HG02884 (cell line): ENCODE measurements around the gene DGCR2.
"Not testable (repeated sequence)": the region's sequence is repeated elsewhere in the genome, so short reads cannot be mapped to it uniquely, and the experiment has no call there.

ENCODE experiments used
- ATAC-seq: cut with Tn5 transposase; IDR thresholded peaks from one replicate; pipeline ENCODE4 v1.9.1; 2021; ENCODE audit warnings: mild to moderate bottlenecking, moderate library complexity; ENCODE audit not compliant: unreplicated experiment

DGCR2 gene

DNA sequence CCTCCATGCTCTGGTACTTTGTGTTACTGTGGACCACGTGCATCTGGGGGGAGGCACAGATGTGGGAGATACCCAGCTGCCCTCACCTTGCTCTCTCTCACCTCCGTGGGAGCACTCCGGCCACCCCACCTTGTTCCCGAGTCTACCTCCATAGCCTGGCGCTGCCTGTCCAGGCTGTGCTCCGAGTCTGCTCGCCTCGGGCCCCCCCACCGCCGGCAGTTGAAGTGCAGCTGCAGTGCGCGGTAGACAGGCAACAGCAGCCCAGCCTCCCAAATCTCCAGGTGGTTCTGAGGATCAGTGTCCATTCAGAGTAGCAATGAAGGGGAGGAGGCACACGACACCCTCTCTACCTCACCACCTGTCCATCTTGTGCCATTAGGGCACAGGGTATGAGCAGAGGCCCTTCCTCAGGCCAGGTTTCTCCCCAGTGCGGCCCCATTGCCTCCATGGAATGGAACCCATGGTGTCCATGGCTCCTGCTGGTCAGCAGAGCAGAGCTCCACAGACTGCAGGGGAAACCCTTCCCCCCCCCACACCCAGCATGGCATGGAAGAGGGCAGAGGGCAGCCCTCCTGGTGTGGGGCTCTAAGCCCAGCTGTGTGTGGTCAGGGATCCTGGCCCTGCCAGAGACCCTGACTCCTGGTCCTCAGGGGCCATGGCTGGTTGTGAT is 89.2 kb downstream of the DGCR2 start:
- ATAC-seq, result not testable (repeated sequence)

GRCh38 chr22:19032156-19032785 is 89.9 kb downstream of the DGCR2 start:
- ATAC-seq, result not testable (repeated sequence)

- ATAC-seq, result not testable (repeated sequence)
Measured at GRCh38 chr22:19030889-19031252, 91.3 kb downstream of the DGCR2 start.

- not testable (repeated sequence) for ATAC-seq
Measured at GRCh38 chr22:19030226-19030888, 91.9 kb downstream of the DGCR2 start.

DNA sequence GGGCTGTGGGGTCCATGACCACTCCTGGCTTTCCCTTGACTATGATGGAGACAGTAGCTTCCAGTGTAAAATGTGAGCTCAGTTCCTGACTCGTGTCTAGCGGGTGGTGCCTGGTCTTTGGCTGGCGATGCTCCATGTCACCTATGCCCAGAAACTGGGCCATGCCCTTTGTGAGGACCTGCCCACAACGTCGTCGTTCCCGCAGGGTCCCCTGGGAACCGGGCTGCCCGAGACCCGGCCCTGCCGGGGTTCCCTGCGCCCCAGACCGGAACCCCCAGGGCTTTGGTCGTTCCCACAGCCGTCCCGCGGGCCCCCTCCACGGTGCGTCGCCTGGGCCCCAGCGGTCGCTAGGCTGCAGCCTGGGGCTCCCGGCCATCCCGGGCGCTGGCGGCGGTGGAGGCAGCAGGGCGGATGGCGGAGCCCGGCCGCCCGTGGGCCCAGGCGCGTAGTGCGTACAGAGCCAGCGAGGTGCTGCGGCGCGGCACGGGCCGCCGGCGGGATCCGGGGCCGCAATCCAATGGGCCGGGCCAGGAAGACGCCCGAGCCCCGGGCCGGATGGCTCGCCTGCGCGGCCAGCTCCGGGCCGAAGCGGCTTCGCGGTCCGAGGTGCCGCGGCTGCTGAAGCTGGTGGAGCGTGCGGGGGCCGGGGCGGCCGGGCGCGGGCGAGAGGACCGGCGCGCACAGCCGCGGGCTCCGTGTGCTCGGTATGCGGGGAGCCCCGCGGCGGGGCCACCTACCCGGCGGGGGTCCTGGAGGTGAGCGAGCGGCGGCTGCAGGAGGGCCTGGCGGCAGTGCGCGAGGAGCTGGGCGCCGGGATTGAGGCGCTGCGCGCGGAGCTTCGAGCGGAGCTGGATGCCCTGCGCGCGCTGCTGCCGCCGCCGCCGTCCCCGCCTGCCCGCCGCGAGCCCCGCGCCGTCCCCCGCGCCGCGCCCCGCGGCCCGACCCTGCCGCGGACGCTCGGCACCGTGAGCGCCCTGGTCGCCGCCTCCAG is 92.8 kb downstream of the DGCR2 start:
- not testable (repeated sequence) for ATAC-seq

DNA sequence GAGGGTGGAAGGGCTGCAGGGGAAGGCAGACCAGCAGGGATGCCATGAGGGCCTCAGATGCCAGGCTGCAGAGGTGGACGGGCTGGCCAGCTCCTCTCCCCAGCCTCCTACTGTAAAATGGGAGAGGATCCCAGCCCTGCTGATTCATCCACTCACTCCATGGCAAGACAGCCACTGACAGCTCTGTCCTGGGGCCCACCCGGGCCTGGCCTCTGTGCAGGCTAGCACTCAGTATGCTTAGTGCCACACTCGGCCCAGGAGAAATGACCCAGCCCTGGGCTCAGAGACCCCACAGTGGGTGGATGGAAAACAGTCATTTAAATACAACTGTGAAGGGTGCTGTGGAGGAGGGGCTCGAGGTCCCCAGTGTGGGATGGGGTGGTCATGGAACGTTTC is 94.2 kb downstream of the DGCR2 start:
- not testable (repeated sequence) for ATAC-seq

DNA sequence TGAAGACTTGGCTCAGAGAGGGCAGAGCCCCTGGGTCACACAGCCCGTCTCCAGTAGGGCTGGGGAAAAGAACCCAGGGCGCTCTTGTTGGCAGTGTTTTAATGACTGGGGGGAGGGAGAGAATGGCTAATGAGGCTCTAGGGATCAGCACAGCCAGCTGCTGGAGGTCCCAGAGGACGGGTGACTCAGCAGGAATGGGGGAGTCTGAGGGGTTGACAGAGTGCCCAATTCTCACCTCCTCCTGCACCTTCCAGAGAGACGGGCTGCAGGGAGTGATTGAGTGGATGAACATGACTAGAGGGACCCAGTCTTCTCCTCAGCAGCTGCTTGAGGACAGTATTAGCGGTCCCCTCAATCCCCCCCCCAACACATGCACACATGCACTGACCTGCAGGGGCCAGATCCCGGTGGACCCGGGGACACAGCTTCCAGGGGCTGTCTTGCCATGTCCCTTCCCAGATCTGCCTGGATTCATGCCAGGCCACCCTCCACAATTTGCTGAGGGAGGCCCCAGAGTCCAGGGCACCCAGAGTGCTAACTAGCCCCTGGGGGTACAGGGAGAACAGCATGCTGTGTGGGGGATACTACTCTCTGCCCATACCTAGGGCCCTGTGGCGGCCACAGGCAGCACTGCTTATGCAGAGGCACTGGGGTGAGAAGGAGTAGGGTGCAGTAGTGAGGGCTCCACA is 94.7 kb downstream of the DGCR2 start:
- ATAC-seq, result not testable (repeated sequence)

- ATAC-seq, result not testable (repeated sequence)
Measured at GRCh38 chr22:19026080-19026479, 96.1 kb downstream of the DGCR2 start.

- not testable (repeated sequence) for ATAC-seq
Measured at GRCh38 chr22:19024956-19025489, 97.2 kb downstream of the DGCR2 start.

DNA sequence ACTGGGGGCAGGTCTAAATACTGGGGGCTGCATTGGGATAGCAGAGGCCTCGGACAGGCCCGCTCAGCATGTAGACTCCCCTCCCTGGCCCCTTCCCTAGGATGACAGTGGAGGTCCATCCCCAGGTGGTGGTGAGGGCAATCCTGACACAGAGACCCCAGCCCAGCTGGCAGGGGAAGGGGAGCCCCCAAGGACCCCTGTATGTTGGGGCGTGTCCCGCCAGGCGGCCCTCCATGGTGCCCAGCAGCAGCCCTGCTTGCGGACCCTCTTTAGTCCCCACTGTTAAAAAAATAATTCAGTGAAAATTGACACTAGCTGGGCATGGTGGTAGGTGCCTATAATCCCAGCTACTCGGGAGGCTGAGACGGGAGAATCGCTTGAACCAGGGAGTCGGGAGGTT is 98.3 kb downstream of the DGCR2 start:
- not testable (repeated sequence) for ATAC-seq

DNA sequence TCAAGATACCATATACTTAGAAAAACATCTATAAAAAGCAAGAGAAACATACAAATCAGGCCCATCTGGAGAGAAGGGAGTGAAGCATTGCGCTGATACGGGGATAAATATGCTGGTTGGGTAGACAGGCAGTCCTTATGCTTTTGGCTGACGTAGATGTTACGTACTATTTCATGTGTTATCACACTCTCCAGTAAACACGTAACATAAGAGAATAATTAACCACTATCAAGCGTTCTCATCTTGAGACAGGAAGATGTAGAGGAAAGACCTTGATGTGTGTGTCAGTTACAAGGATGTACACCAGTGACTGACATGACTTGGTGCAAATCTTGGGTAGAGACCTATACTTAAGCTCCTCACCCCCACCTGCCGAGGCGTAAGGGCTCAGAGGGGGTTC is 99.5 kb downstream of the DGCR2 start:
- no peak for ATAC-seq

GRCh38 chr22:19019679-19020032 is 102.6 kb downstream of the DGCR2 start:
- ATAC-seq, result no peak

DNA sequence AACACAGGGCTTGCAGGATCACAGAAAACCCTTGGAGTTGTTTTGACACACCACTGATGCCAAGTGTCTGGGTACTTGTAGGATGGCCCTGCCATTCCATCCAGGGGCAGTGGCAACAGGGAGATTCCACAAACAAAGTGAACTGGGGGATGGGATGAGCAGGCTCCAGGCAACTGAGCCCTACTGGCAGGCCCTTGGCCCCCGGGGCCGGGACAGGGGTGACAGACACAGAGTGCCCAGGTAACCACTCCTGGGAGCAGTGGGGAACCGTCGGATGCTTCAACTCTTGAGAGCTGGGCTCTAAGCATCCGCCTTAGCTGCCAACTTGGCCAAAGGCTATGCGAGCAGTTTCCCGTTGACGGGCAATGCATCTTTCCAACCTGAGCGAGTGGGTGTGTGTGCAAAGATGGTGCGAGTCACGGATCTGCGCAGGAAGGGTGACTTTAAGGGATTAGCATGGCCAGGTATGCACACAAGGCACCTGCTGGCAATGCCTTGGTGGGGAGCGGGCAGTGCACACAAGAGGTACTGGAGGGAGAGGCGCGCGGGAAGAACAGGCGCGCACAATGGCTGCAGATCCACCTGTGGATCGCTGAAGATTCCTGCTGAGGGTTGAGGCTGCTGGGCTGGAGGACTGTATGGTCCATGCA is 103.1 kb downstream of the DGCR2 start:
- no peak for ATAC-seq

DNA sequence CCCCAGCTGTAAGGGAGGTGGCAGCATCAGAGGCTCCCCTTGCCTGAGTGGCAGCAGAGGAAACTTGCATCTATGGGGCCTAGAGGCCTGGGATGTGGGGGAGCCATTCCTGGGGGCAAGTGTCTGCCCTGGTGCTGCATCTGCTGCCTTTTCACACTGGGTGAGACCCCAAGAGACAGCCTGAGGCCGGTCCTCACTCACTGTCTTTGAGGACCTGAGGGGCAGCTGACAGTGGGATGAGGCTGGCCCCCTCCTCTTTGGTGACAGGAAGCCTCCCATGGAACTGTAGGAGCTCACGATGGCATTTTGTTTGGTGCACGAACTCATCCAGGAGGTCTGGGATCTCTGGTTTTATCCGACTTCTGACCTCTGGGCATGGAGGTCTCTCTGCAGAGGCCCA is 104.0 kb downstream of the DGCR2 start:
- no peak for ATAC-seq

- ATAC-seq, result no peak
Measured at GRCh38 chr22:19016081-19016766, 106.0 kb downstream of the DGCR2 start.

DNA sequence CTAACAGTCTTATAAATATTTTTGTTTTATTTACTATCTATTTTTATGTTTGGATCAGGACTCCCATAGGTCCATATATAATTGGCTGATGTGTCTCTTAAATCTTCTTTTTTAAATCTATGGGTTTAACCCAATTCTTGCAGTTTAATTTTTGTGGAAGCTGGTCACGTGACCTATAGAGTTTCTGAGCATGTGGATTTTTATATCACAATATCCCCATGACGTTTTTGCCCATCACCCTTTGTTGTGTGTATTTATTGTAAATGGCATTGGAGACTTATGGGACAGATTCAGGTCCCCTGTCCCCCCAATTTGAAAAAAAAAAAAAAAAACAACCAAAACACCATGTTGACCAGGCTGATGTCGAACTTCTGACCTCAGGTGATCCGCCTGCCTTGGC is 107.3 kb downstream of the DGCR2 start:
- ATAC-seq, result no peak

- ATAC-seq, result not testable (repeated sequence)
Measured at GRCh38 chr22:19013881-19014598, 108.2 kb downstream of the DGCR2 start.

DNA sequence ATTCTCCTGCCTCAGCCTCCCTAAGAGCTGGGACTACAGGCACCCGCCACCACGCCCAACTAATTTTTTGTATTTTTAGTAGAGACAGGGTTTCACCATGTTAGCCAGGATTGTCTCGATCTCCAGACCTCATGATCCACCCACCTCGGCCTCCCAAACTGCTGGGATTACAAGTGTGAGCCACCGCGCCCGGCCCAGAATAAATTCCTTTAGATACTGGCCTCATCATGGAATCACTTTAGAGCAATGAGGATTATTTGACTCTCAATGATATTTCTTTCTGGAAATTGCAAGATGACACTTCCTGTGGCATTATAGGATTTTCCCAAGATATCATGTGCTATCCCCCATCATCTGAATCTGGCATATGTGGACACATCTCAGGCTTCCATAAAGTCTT is 108.8 kb downstream of the DGCR2 start:
- ATAC-seq, result not testable (repeated sequence)
